Renal pelvis (tissue), 4 donors: ENCODE measurements around the gene DIAPH3. TPM values are rescaled to one million over a fixed set of nuclear protein-coding genes. Genes with fewer than 3 reads are reported as not detected.

Experiments
- DNase-seq: peaks from one replicate; pipeline ENCODE4 v3.0.0-alpha.2; 2013
- polyA plus RNA-seq, 3 donors: library from polyadenylated mRNA; unstranded; fragments of 120-200 nt; gene quantifications; one replicate each; pipeline ENCODE4 v1.2.1, GENCODE V29; 2013; ENCODE audit not compliant: insufficient read length in 3 of 3

DIAPH3 gene
- polyA plus RNA-seq, 3 donors: 11.5 to 12.9 (median 11.6) TPM

DNA sequence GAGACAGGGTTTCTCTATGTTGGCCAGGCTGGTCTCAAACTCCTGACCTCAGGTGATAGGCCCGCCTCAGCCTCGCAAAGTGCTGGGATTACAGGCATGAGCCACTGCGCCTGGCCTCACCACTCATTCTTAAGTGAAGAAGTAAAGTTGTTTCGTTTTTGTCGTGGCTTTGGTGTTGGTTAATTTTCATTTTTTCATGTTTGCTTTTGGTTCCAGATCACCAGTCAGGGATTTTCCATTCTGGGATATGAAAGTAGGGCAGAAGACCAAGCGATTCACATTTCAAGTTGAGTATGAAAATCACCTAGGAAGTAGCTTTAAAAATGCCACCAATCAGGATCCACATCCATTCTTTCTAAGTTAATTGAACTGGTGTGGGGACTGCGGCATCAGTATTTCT is 289.9 kb downstream of the DIAPH3 start:
- DNase-seq: no peak

DNA sequence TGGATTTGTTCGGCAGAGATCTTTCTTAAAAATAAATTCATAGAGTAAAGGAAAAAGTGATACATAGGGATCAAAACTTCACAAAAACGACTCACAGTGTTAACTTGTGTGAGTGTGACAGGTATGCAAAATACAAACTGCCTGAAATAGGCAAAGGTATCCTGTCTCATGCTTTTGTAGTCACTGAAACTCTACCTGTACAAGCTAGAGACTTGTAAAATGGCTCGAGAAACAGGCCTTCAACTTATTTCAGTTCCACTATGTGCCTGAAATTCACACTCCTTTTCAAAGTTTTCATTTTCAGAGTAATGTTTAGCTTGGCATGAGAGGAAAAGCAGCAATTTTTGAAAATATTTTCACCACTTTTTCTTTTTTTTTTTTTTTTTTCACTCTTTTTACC is 290.4 kb downstream of the DIAPH3 start:
- DNase-seq: no peak

DNA sequence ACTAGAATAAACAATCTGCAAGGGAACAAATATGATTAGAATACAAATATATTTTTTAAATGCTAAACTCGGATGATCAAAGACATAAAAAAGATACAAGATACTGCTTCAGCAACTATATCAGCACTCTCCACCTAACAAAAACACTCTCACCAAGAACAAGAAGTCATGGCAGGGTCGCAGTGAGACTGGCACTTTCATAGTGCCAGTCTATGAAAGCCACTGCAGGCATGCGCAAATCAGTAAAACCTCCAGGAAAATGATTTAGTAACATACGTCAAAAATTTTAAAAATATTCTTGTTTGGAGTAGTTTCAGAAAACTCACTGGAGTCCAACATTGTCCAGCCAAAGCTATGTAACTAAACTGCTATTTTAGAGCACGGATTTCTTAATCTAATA is 295.9 kb downstream of the DIAPH3 start:
- DNase-seq: no peak

DNA sequence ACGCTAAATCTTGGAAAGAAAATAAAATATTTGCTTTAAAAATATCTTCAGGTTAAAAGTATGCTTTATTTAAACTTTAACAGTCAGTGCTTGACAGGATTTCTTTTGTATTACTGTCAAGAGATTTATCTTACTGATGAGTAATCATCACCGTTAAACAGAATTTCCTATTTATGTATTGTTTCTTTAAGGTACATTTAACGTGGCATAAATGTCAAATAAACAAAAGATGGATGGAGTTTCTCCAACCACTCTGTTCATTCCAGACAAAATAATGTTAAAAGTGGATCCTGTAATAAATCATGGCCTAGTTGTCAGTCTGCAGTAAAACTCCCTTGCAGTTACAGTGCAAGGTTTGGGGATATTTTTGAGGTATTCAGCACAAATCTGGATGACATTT is 298.3 kb downstream of the DIAPH3 start:
- DNase-seq: no peak

DNA sequence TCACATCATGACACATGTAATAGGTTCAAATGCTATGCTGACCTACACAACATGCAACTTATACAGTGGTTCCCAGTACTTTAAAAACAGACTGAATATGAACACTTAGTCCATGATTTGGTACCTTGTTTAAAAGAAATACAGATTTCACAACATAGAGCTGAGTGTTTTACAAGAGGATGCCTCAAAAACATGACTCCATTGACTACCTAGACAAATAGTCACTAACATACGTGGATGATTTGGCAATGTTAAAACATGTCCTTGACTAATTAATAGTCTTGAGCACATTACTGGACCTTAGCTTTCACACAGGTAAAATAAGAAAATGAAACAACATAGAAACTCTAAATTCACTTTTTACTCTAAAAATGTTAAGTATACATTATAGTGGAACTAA is 300.1 kb downstream of the DIAPH3 start:
- no peak for DNase-seq

DNA sequence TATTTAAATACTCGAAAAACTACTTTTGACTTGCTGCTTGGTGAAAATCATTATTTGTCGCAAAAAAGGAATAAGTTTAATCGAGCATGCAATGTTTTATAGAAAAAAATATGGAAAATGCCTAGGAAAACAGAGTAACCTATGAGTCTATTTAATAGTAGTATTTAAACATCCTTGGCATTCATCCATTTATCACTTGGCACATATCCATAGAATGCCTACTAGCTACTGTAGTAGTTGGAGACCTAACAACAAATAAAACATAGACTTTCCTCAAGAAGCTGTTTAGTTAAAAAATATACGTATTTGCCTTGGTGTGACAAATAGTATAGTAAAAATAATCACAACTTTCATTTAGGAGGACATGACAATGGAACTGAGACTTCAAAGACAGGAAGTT is 302.1 kb downstream of the DIAPH3 start:
- no peak for DNase-seq

DNA sequence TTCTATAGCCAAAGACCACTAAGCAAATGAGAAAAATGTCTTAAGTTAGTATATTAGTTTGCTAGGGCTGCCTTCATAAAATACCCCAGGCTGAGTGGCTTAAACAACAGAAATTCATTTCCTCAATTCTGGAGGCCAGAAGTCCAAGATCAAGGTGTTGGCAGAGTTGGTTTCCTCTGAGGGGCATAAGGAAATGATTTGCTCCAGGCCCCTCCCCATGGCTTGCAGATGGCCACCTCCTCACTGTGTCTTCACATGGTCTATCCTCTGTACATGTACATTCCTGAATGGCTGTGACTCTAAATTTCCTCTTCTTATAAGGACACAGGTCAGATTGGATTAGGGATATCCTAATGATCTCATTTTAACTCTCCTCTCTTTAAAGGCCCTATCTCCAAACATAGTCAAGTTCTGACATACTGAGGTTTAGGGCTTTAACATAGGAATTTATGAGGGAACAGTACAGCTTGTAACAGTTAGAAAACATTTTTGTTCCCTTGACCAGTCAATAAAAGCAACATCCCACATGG is 307.4 kb downstream of the DIAPH3 start:
- DNase-seq: no peak

DNA sequence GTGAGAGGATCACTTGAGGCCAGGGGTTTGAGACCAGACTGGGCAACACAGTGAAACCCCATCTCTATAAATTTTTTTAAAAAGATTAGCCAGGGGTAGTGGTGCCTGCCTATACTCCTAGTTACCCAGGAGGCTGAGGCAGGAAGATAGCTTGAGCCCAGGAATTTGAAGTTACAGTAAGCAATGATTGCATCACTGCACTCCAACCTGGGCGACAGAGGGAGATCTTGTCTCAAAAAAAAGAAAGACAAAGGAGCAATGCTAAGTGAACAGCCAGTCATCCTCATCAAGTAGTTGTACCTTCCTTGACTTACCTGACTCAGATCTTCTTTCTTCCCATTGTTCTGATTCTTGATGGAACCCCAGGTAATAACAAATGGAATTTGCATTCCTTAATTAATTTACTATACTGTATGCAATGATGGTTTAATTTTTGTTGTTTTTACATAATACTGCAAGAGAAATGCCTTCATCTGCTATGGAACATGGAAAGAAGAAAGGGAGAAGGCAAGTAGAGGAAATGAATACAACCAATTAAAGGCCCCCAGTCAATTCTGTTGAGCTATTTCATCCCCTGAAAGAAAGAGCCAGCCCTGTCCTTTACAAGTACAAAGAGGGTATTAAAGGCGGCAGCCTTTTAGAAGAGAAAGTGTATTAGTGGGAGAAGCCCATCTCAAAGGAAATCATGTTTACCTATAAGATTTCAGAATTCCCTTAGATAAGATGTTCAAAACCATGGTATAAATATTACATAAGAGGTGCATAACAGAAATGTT is 316.7 kb downstream of the DIAPH3 start:
- no peak for DNase-seq

DNA sequence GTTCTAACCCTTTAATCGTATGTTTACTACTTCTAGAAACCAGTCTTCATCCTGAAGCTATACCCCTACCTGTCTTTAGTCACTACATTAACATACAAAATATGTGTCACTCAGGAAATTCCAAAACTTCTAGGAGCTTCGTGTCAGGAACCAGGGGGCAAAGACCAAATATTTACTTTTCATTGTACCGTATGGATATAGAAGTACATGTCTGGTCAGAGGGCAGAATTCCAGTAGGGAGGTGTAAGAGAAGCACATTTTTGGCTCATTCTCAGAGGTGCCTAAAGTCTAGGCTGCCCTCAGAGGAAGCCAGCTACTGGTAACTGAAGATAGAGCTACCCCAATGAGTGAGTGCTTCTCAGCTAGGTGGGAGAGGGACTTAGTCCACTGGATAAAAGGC is 320.7 kb downstream of the DIAPH3 start:
- no peak for DNase-seq

DNA sequence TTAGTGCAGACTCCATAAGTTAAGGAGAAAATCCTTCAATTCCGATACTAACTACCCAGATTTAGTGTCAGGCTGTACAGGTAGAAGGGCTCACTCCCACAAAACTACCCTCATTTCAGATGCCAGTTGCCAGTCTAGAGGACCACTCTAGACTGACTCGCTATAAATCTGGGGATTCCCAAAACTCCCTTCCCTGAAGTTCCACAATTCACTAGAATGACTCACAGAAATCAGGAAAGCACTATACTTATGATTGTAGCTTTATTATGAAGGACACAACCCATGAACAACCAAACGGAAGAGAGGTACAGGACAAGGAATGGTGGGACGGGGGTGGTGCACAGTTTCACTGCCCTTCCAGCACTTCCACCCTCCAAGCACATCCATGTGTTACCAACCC is 321.2 kb downstream of the DIAPH3 start:
- no peak for DNase-seq

DNA sequence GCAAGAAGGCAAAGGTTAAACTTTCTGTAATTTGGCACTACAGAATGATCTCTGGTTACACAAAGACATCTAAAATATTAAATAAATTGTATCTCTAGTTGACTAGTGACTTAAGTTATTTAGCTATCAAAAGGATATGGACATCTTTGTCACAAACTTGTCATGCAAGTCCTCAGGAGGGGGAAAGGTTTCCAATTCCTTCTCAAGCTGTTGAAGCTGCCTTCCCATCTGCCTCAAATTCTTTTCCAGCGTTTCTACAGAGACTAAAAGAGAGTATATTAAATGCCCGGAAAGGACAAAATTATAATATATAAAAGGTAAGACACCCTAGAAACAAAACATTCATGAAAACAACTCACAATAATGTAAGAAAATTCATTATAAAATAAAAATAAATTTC is 324.5 kb downstream of the DIAPH3 start:
- DNase-seq: no peak

DNA sequence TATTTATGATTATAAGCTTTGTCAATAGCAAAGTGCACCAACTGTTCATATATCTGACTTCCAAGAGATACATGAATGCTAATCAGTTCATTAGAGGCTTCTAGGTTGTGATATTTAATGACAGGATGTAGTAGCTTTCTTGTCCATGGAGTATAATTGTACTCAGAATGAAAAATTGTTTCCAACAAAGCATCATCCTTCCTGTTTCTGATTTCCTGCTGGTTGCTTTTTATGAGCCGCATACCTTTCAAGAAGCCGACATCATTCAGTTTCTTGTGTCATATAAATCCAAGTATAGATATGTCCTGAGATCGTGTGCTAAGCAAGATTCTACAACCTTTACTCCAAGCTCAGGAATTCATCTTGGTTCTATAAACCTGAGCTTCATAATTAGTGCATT is 326.6 kb downstream of the DIAPH3 start:
- no peak for DNase-seq

DNA sequence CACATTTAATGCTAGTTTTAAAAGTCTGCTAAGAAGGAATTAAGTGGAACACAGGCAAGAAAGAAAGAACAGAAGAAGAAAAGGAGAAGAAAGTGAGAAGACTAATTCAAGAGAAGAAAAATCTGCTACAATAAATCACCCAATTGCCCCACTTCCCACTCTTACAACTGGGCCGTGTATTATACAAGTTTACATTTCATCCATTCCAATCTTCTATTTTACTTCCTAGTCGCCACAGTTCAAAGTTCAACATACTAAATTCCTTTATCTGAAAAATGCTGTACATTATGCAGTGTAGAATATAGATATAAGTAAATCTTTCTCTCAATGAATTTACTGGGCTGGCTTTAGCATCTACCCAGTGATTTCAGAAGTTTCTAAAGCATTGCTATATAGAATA is 328.2 kb downstream of the DIAPH3 start:
- no peak for DNase-seq

DNA sequence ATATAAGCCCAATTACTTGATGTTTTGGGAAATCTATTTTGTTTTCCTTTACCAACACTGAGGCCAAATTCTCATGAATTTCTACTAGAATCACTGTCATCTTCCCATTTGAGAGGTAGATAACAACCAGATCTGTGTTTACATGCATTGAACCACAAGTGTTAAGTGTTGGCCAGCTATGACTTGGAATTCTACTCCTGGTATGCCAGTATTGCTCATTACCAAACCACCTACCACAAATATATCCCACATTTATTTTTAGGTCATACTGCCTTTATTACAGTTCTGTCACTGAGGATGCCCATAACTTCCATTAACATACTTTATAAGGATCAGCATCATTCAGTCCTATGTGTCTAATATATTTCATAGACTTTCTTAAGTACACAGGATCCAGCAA is 328.9 kb downstream of the DIAPH3 start:
- no peak for DNase-seq

DNA sequence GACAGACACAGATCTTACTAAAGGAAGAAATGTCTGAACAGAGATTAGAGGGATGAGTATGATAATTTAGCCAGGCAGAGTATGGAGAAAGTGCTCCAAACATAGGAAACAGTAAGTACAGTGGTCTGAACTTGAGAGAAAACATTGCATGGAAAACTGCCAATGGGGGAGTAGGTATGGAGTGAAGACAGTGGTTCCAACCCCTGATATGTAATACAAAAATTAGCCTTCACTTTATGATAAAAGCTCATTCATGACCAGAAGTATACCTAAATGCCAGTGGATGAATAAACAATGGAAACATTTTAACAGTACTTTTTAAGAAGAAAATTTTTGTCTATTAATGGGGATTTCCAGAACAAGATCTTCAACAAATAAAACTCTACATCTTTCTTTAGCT is 334.0 kb downstream of the DIAPH3 start:
- DNase-seq: no peak

DNA sequence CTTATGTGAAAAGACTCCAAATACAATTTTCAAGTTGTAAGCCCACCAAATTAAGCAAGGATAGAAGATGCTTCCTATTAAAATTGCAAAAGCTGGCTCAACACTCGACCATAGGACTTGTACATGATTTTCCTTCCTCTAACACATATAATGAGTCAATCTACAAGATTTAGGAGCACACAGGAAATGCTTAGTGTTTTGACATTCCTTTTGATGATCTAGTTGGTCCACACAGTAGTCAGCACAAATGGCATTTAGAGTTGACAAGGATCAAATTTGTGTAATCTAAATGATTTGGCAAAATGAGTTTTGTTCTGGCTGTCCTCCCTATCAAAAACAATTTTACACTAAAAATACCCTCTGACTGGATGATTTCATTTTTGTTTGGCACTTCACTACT is 340.2 kb downstream of the DIAPH3 start:
- no peak for DNase-seq

DNA sequence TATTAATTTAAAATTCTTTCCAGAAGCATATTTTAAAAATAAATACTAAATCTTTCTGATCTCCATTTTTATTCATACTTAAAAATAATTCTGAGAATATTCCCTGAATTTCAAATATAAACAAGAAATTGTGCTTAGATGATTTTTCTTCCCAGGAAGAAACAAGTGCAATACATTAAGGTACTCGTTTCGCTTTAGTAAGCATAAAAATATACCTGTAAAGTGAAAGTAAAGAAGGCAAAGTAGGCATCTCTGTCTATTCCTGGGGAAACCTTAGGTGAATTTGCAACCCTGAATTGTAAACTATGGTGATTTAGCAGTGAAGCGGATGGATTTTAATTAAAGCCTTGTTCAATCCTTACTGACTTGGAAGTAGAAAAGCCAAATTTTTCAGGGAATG is 354.2 kb downstream of the DIAPH3 start:
- DNase-seq: no peak

DNA sequence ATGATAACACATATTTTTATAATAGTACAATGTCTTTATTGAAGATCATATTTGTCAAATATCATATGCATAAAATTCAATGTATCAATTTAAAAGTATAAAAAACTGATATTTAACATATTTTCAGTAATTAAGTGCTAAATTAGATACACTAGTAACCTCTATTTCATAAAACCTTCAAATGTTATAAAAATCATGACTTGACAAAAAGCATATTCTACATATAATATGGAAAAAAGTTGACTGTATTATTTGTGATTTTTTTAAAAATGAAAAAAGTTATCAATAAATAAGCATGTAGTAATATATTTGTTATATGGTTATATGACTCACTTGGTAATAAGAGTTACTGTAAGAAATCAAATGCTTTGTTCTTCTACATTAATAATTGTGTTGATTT is 356.9 kb downstream of the DIAPH3 start:
- no peak for DNase-seq

DNA sequence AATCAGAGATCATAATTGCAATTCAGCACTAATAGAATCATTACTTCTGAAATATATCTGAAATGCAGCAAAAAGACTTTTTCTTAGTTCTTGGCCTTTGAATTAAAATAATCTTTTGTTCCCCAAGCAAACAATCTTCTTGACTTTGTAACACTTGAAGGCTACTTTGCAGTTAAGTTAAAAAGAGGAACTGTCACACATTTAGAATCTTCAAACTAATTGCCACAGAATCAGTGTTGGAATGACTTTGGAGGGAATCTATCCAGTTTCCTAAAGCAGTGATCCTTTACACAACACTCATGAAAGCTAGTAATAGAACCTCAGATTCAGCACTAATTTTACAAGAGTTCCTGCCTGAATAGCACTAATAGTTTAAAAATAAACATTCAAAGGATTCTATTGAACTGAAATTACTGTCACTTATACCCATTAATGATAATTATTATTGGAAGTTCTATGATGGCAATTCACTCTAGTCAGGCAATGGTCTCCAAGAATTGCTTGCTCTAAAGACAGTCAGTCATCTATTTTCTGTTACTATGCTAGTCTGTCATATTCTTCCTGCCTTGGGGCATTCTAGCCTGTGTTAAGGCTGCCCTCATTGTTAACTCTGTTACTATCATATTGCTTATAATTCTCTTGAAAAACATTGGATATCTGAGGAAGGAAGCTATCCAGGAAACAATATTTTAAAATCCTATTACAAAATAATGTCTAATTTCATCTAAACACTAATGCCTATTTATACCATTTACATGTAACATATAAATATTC is 362.4 kb downstream of the DIAPH3 start:
- DNase-seq: no peak

DNA sequence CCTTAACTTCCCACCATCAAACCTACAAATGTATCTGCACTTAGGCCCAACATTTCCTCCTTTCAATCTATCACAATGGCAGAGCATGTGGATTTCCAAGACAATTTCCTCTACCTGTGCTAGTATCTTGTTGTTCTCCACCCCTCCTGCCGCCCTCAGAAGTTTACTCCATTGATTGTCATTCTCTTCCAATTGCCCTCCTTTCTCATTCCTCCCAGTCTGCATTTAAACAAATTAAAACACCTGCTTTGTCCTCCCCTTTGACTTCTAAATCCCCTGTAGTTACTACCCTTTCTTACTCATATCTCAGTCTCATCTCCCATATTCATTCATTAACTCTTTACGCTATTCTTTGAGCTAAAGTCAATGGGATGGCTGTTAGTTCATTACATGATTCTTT is 370.6 kb downstream of the DIAPH3 start:
- no peak for DNase-seq

DNA sequence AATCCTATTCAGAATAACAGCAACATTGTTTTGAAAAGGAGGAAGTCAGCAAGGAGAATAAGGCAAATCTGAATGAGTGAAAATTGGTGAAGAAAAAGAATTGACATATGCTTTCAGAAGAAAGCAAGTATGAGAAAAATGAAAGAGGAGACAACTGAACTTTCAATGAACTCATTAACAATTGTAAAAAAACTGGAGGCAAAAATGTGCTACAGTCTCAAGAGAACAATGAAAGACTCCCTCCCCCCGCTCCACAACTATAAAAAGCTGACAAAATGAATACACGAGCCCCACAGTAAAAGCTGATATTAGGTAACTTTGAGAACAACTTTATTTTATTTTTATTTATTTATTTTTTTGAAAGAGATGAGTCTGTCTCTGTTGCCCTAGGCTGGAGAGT is 373.1 kb downstream of the DIAPH3 start:
- DNase-seq: peak; percentile 35

DNA sequence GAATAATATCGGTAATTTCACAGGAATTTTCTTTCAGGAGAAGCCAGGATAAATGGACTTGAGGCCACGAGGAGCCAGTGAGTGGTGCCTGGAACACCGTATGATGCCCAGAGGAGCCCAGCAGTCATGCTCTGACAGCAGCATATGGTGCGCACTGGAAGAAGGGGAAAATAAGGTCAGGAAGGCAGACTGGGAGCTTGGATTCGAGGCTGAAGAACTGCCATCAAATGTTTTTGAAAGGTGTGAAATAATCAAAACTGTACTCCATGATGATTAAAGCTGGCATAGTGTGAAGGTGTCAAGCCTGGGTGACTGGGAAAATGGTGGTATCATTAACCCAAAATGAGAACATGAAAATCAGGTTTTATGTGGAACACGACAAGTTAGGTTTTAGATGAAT is 374.2 kb downstream of the DIAPH3 start:
- no peak for DNase-seq

DNA sequence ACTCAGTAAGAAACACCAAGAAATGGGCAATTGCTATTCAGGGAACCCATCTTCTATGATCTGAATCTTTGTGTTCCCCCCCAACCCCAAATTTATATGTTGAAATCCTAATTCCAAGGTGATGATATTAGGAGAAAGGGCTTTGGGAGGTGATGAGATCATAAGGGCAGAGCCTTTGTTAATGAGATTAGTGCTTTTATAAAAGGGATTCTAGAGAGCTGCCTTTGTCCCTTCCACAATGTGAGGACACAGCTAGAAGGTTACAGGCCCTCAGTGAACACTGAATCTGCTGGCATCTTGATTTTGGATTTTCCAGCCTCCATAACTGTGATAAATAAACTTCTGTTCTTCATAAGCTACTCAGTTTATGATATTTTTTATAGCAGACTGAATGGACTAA is 376.0 kb downstream of the DIAPH3 start:
- no peak for DNase-seq

DNA sequence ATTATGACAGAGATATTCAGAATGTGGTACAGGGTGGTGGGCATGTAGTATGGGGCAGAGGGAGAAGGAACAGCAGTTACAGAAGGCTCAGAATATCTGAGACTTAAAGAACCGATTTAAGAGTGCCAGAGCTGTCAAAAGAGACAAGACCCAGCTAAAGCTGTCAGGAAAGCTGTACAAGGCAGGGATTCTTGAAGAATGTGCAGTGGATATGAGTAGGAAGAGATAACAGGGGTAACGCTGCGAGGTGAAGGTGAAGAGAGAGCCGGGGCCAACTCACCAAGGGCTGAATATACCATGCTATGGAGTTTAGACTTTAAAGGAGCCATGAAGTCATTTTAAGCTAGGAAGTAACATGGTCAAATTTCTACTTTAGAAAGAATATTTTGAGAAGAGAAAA is 381.0 kb downstream of the DIAPH3 start:
- no peak for DNase-seq
